Measurements from ENCODE around the gene RDH16.
"Not testable (repeated sequence)": the region's sequence is repeated elsewhere in the genome, so short reads cannot be mapped to it uniquely, and the experiment has no call there.

RDH16 gene

DNA sequence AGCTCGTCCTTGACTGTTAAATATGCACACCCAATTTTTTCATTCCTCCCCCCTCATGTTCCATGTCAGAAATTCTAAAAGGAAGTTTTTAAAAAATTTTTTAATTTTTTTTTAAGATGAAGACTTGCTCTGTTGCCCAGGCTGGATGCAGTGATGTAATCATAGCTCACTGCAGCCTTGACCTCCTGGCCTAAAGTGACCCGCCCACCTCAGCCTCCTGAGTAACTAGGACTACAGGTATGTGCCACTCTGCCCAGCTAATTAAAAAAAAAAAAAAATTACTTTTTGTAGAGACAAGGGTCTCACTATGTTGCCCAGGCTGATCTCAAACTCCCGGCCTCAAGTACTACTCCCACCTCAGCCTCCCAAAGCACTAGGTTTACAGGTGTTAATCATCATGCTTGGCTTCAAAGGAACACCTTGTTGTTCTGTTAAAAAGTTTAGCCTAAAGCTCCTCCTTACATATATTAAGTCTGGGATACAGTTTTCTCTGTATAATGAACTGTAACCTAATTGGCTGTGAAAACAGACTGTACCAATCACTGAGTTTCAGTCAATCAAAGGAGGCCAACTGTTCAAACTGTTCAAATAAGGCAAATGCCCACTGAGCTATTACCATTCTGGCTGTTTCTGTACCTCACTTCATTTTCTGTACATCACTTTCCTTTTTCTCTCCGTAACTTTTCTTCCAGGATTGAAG is 41.0 kb downstream of the RDH16 start:
- DNase-seq, result no peak

DNA sequence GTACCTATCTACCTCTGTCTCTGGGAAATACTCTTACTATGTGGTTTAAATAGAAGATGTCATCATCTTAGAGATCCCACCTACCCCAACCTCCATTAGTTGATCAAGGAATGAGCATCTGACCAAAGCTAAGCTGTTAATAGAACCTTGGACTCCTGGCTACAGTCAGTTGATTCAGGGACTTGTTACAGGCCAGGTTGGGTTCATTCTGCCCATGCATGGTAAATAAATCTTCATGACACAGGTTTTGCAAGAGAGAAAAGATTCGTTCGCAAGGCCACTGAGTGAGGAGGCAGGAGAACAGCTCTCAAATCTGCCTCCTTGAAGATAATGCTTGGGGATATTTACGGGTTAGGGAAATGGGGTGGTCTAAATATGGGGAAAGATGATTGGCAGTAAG is 42.7 kb downstream of the RDH16 start:
- no peak for DNase-seq

GRCh38 chr12:56914256-56914655 is 43.2 kb downstream of the RDH16 start:
- DNase-seq, result no peak

GRCh38 chr12:56909403-56909802 is 48.0 kb downstream of the RDH16 start:
- not testable (repeated sequence) for DNase-seq

DNA sequence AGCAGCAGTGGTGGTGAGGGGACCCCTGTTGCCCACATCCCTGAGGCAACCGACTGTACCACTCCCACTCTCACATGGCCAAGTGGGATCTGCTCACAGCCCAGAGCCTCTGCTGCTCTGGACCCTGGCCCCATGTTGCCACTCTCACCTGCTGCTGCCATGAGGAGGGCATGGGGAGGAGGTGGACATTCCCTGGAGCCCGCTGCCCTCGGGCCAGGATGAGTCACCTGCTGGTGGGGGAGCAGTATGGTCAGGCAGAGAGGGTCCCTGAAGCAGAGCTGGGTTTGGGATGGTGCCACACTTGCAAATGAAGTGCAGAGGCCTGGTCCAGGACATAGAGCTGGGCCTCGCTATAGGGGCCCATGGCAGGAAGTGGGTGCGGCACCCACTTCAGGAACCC is 49.3 kb downstream of the RDH16 start:
- no peak for DNase-seq

DNA sequence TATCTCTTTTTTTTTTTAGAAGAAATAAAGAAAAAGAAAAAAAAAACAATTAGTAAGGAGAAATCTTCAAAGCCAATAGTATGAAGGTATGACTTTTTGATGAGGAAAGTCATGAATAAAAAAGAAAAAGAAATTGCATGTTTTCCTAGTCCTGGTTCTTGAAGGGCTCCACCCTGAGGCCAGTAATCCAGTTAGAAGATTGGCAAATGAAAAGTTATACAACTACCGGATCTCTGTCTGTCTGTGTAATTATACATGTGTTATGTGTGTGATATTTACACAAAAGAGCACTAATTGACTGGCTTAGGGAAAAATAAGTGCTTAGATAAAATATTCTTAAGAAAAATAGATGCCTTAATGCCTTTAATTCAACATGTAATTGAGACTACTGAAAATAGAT is 51.6 kb downstream of the RDH16 start:
- DNase-seq, result no peak

DNA sequence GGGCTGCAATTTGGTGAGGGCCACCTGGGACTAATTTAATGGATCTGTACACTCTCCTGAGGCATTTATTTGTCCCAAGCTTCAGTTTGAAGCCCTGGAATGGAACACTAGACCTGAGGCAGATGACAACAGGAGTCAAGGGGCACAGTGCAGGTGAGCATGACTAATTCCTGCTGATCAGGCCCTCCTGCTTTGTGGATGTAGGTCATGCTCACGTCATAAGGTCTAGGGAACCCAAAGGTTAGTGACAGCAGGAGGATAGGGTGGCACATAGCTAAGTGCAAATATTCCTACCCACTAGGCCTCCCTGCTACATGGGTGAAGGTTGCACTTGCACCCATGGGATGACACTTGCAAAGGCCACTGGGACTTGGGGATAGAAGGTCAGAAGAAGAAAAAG is 54.0 kb downstream of the RDH16 start:
- DNase-seq, result no peak
